ENCODE measurements around the gene RXRB. TPM values are rescaled to one million over a fixed set of nuclear protein-coding genes. Genes with fewer than 3 reads are reported as not detected.
"Not testable (repeated sequence)": the region's sequence is repeated elsewhere in the genome, so short reads cannot be mapped to it uniquely, and the experiment has no call there.

The RXRB gene
- total RNA-seq, 2 donors from 2014 or later: 43.9 to 50.4 TPM

GRCh38 chr6:33164176-33164575 lies 36.3 kb downstream of the RXRB start:
- Mint-ChIP-seq H3K27me3 (peaks cover 2 to 5% of the 10 kb centered on the region in 2 donors), H3K36me3 (no peaks in the 10 kb centered on the region), H3K4me1 (ENCODE audit: low read depth in 2 of 2) (peaks cover 10% of the 10 kb centered on the region in 2 donors), H3K4me3 (no peak overlapping the region), H3K9me3 (no peaks in the 10 kb centered on the region), H3K27ac (no peak overlapping the region)
- ATAC-seq (no peak), DNase-seq (ENCODE audit: low spot score) (peak; percentile 52)

DNA sequence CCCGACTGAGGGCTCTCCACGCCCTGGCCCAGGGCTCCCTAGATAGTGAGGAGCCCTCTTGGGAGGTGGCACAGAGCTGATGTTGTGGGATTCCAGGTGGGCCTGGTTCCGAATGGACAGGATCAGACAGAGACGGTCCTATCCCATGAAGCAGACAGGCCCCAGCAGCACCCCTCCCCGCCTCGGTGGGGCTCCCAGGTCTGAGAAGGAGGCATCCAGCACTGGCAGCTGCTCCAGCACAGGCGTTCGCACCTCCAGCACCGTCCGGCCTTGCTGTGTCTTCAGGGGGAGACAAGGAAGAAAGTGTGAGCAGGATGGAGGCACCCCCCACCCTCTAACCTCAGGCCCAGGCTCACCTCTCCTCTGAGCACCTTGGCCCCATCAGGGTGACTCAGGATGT lies 36.9 kb downstream of the RXRB start:
- DNase-seq (ENCODE audit: low spot score) (no peak), ATAC-seq (no peak)
- Mint-ChIP-seq H3K27ac (no peak overlapping the region), H3K27me3 (peaks cover 2 to 5% of the 10 kb centered on the region in 2 donors), H3K4me1 (ENCODE audit: low read depth in 2 of 2) (peaks cover 10% of the 10 kb centered on the region in 2 donors), H3K36me3 (no peaks in the 10 kb centered on the region), H3K4me3 (no peak overlapping the region), H3K9me3 (no peaks in the 10 kb centered on the region)

- Mint-ChIP-seq H3K27ac (peak overlapping the region in 1 of 2 donors; percentile 79), H3K4me1 (ENCODE audit: low read depth in 2 of 2) (peaks cover 10% of the 10 kb centered on the region in 2 donors), H3K9me3 (no peaks in the 10 kb centered on the region), H3K36me3 (no peaks in the 10 kb centered on the region), H3K4me3 (peak overlapping the region; percentile 85), H3K27me3 (peaks cover 2 to 5% of the 10 kb centered on the region in 2 donors)
- ATAC-seq (peak; percentile 91 to 93), DNase-seq (ENCODE audit: low spot score) (peak; percentile 89)
These were observed 38.8 kb downstream of the RXRB start for GRCh38 chr6:33161354-33162331.

DNA sequence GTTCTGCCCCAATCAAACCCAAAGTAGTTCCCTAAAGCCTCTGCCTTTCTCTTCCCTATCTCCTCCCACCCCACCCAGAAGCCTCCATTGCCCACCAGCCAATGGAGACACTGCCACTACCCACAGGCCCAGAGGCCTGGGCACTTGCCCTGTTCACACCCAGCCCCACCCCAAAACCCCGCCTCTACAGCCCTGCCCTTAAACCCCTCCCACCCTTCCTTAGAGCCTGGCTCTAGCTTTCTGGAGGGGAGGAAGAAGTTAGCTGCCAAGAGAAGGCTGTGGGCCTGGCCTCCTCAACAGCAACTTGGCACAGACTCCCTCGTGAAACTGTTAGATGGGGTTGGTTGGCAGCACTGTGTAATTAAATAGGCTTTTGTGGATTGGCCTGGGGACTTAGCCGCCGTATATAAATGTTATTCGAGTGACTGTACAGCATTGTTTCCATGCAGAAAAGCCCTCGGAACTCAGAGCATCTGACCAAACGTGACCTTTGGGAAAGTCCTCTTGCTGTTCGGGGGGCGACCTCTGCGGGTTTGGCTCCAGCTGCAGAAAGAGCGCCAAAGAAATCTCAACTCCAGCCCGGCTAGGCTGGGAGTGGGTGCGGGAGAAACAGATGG lies 39.6 kb downstream of the RXRB start:
- ATAC-seq: no peak
- H3K36me3 Mint-ChIP-seq: no peaks in the 10 kb centered on the region
- peak overlapping the region in 1 of 2 donors; percentile 79 for H3K27ac Mint-ChIP-seq
- no peak for DNase-seq (ENCODE audit: low spot score)
- H3K4me3 Mint-ChIP-seq: peak overlapping the region; percentile 85
- H3K9me3 Mint-ChIP-seq: no peaks in the 10 kb centered on the region
- H3K4me1 Mint-ChIP-seq (ENCODE audit: low read depth in 2 of 2): peaks cover 10% of the 10 kb centered on the region in 2 donors
- peaks cover 2 to 5% of the 10 kb centered on the region in 2 donors for H3K27me3 Mint-ChIP-seq

DNA sequence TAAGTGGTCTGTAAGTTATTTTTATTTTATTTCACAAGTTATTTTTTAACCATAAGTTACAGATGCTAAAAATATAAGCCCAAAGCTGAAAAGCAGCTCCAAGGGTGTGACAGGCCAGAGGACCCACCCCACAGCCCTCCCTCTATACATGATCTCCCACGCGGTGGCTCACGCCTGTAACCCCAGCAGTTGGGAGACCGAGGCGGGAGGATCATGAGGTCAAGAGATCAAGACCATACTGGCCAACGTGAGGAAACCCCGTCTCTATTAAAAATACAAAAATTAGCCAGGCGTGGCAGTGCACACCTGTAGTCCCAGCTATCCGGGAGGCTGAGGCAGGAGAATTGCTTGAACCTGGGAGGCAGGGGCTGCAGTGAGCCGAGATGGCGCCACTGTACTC lies 40.4 kb downstream of the RXRB start:
- no peak for DNase-seq (ENCODE audit: low spot score)
- H3K9me3 Mint-ChIP-seq: no peaks in the 10 kb centered on the region

GRCh38 chr6:33156964-33157363 lies 43.5 kb downstream of the RXRB start:
- no peak overlapping the region for H3K27ac Mint-ChIP-seq
- peaks cover 7 to 9% of the 10 kb centered on the region in 2 donors for H3K4me1 Mint-ChIP-seq (ENCODE audit: low read depth in 2 of 2)
- DNase-seq (ENCODE audit: low spot score) (no peak), ATAC-seq (no peak)
- no peak overlapping the region for H3K4me3 Mint-ChIP-seq
- H3K36me3 Mint-ChIP-seq: peaks cover 2% of the 10 kb centered on the region
- H3K27me3 Mint-ChIP-seq: peaks cover 2 to 8% of the 10 kb centered on the region in 2 donors
- H3K9me3 Mint-ChIP-seq: peaks cover under 1% of the 10 kb centered on the region

More for the DNA sequence above, 40.4 kb downstream of the RXRB start:
- Mint-ChIP-seq H3K27me3 (peaks cover 2 to 5% of the 10 kb centered on the region in 2 donors), H3K27ac (no peak overlapping the region), H3K4me3 (no peak overlapping the region), H3K36me3 (no peaks in the 10 kb centered on the region), H3K4me1 (ENCODE audit: low read depth in 2 of 2) (peaks cover 10% of the 10 kb centered on the region in 2 donors)
- ATAC-seq: no peak

DNA sequence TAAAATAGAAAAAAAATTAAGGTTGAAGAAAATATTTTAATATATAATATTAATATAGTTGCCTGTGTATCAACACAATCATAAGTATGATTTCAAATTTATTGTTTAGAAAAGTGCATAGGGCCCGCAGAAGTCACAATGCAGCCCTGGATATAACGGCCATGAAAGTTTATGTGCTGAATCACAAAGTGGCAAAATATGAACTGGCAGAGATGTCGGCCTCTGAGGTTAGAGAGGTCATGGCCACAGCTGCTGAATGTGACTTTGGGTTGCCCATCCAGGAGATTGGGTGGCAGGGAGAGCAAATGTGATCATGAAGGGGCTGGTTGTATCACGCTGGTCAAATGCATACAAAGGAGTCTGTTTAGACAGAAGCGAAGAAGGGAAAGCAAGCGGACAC lies 43.9 kb downstream of the RXRB start:
- Mint-ChIP-seq H3K4me3 (no peak overlapping the region), H3K9me3 (peaks cover 3% of the 10 kb centered on the region), H3K36me3 (peaks cover 6% of the 10 kb centered on the region), H3K4me1 (ENCODE audit: low read depth in 2 of 2) (peaks cover 3 to 5% of the 10 kb centered on the region in 2 donors), H3K27ac (no peak overlapping the region), H3K27me3 (peaks cover 1 to 8% of the 10 kb centered on the region in 2 donors)
- ATAC-seq (no peak), DNase-seq (ENCODE audit: low spot score) (no peak)

DNA sequence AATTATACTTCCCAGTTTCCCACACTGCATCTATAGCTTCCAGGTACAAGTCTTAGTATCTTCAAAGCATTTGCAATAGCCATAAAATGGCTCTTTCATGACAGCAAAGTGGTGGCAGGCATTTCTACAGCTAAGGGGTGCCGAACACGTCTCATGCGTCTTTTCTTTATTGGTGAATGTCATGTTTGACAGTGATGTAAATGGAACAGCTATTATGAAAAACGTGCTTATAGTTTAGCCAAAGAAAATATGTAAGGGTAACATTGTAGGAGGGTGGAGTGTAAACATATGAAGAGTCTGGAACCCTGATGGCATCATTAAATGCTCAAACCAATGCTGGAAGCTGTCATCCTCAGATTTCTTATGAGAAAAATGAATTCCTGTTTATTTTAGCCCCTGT lies 46.1 kb downstream of the RXRB start:
- Mint-ChIP-seq H3K27me3 (peaks cover 7 to 15% of the 10 kb centered on the region in 2 donors), H3K4me1 (ENCODE audit: low read depth in 2 of 2) (no peaks in the 10 kb centered on the region), H3K27ac (no peak overlapping the region), H3K9me3 (peaks cover 3% of the 10 kb centered on the region), H3K36me3 (peaks cover 8% of the 10 kb centered on the region), H3K4me3 (no peak overlapping the region)
- DNase-seq (ENCODE audit: low spot score): no peak
- no peak for ATAC-seq

GRCh38 chr6:33151050-33151449 lies 49.4 kb downstream of the RXRB start:
- Mint-ChIP-seq H3K9me3 (peaks cover 3% of the 10 kb centered on the region), H3K36me3 (peaks cover 8% of the 10 kb centered on the region), H3K4me1 (ENCODE audit: low read depth in 2 of 2) (no peaks in the 10 kb centered on the region), H3K27ac (no peak overlapping the region), H3K27me3 (peaks cover 11 to 21% of the 10 kb centered on the region in 2 donors), H3K4me3 (no peak overlapping the region)
- no peak for ATAC-seq
- no peak for DNase-seq (ENCODE audit: low spot score)

- peaks cover 11 to 21% of the 10 kb centered on the region in 2 donors for H3K27me3 Mint-ChIP-seq
- H3K9me3 Mint-ChIP-seq; H3K36me3 Mint-ChIP-seq; H3K27ac Mint-ChIP-seq; H3K4me3 Mint-ChIP-seq; DNase-seq (ENCODE audit: low spot score); H3K4me1 Mint-ChIP-seq (ENCODE audit: low read depth in 2 of 2); ATAC-seq: not testable (repeated sequence)
These were observed 49.9 kb downstream of the RXRB start for GRCh38 chr6:33150560-33150959.

- DNase-seq (ENCODE audit: low spot score) (no peak), ATAC-seq (no peak)
- Mint-ChIP-seq H3K36me3 (peaks cover 8% of the 10 kb centered on the region), H3K27me3 (peaks cover 11 to 14% of the 10 kb centered on the region in 2 donors), H3K27ac (no peak overlapping the region), H3K4me1 (ENCODE audit: low read depth in 2 of 2) (peaks cover 10% of the 10 kb centered on the region in 2 donors), H3K9me3 (peaks cover 3% of the 10 kb centered on the region), H3K4me3 (no peak overlapping the region)
These were observed 52.4 kb downstream of the RXRB start for GRCh38 chr6:33147807-33148666.

- ATAC-seq (no peak), DNase-seq (ENCODE audit: low spot score) (no peak)
- H3K4me1 Mint-ChIP-seq (ENCODE audit: low read depth in 2 of 2): peaks cover 24 to 29% of the 10 kb centered on the region in 2 donors
- no peaks in the 10 kb centered on the region for H3K9me3 Mint-ChIP-seq
- no peaks in the 10 kb centered on the region for H3K36me3 Mint-ChIP-seq
- H3K27me3 Mint-ChIP-seq: peaks cover 11 to 28% of the 10 kb centered on the region in 2 donors
- peak overlapping the region in 1 of 2 donors; percentile 49 for H3K27ac Mint-ChIP-seq
- no peak overlapping the region for H3K4me3 Mint-ChIP-seq
These were observed 56.1 kb downstream of the RXRB start for GRCh38 chr6:33144373-33144772.

Measured in natural killer cell treated with Interleukin-12 subunit alpha and Interleukin-12 subunit beta and Interleukin-15 and Interleukin-18, amount 100 ng/mL, for 72 hours (primary cell).